NCI-H460 (cell line): Measurements from ENCODE around the gene MUC5AC. TPM values are rescaled to one million over a fixed set of nuclear protein-coding genes. Genes with fewer than 3 reads are reported as not detected.
"Not testable (repeated sequence)": the region's sequence is repeated elsewhere in the genome, so short reads cannot be mapped to it uniquely, and the experiment has no call there.

ENCODE experiments used
- DNase-seq: peaks from one replicate; pipeline ENCODE4 v3.0.0-alpha.2; 2016; ENCODE audit warnings: low read depth; ENCODE audit errors: extremely low read depth
- total RNA-seq: library from RNA; depleted of rRNA; stranded (reverse); fragments of >200 nt; shearing (Covaris generic); gene quantifications from 2 replicates; pipeline ENCODE4 v1.2.3, GENCODE V29; 2014; rRNA removed

The MUC5AC gene
- total RNA-seq, 1 experiment from 2014 or later: not detected

- DNase-seq: not testable (repeated sequence)
Observed at GRCh38 chr11:1245717-1246116, 88.0 kb downstream of the MUC5AC start.

GRCh38 chr11:1246301-1246700 lies 88.5 kb downstream of the MUC5AC start:
- DNase-seq: not testable (repeated sequence)

GRCh38 chr11:1247026-1247425 lies 89.3 kb downstream of the MUC5AC start:
- DNase-seq: not testable (repeated sequence)

- not testable (repeated sequence) for DNase-seq
Observed at GRCh38 chr11:1248951-1249350, 91.2 kb downstream of the MUC5AC start.

DNA sequence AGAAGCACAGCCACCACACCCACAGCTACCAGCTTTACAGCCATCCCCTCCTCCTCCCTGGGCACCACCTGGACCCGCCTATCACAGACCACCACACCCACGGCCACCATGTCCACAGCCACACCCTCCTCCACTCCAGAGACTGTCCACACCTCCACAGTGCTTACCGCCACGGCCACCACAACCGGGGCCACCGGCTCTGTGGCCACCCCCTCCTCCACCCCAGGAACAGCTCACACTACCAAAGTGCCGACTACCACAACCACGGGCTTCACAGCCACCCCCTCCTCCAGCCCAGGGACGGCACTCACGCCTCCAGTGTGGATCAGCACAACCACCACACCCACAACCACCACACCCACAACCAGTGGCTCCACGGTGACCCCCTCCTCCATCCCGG lies 92.7 kb downstream of the MUC5AC start:
- DNase-seq: not testable (repeated sequence)

Other genes starting within 250 kb of the MUC5AC start
- gene CHID1, start 247.1 kb upstream of the MUC5AC start, total RNA-seq: 31.2 and 36.8 TPM in 2 replicates
- 25.1 and 35.9 TPM in 2 replicates for gene AP2A2, start 232.1 kb upstream of the MUC5AC start, total RNA-seq
- gene MUC6, start 121.2 kb upstream of the MUC5AC start, total RNA-seq: not detected in 2 replicates
- not detected in 2 replicates for gene MUC2, start 83.1 kb upstream of the MUC5AC start, total RNA-seq
- under 0.01 and 0.03 TPM in 2 replicates for gene MUC5B, start 65.1 kb downstream of the MUC5AC start, total RNA-seq
- gene TOLLIP, start 151.7 kb downstream of the MUC5AC start, total RNA-seq: 9.9 and 10.3 TPM in 2 replicates
- 3.1 and 4.2 TPM in 2 replicates for gene BRSK2, start 232.0 kb downstream of the MUC5AC start, total RNA-seq